MG63 (cell line): ENCODE measurements around the gene ANKK1. TPM values are rescaled to one million over a fixed set of nuclear protein-coding genes. Genes with fewer than 3 reads are reported as not detected.

Experiments
- DNase-seq: peaks from one replicate; pipeline ENCODE4 v3.0.0-alpha.2; 2020
- H3K27me3 ChIP-seq: fragments of 250-450 bp; sonication (Bioruptor Pico); 2 replicates; pipeline ENCODE4 v1.5.1; 2020; ENCODE audit warnings: mild to moderate bottlenecking, moderate library complexity
- H3K36me3 ChIP-seq: fragments of 250-450 bp; sonication (Bioruptor Pico); 2 replicates; pipeline ENCODE4 v1.5.1; 2020; ENCODE audit warnings: mild to moderate bottlenecking, moderate library complexity
- H3K4me3 ChIP-seq: fragments of 250-450 bp; sonication (Bioruptor Pico); 2 replicates; pipeline ENCODE4 v1.5.1; 2020; ENCODE audit warnings: mild to moderate bottlenecking, moderate library complexity
- H3K9me3 ChIP-seq: fragments of 250-450 bp; sonication (Bioruptor Pico); 2 replicates; pipeline ENCODE4 v1.5.1; 2020; ENCODE audit warnings: mild to moderate bottlenecking, moderate library complexity
- total RNA-seq: library from RNA; depleted of rRNA; stranded (reverse); fragments of >200 nt; shearing (Covaris generic); gene quantifications from 2 replicates; pipeline ENCODE4 v1.2.3, GENCODE V29; 2014; ENCODE audit warnings: low replicate concordance

The ANKK1 gene
- total RNA-seq, 1 experiment from 2014 or later, result not detected

GRCh38 chr11:113397821-113398220 lies 10.2 kb downstream of the ANKK1 start:
- DNase-seq, result no peak
- H3K36me3 ChIP-seq, result no peaks in the 10 kb centered on the region
- H3K4me3 ChIP-seq, result no peak overlapping the region
- H3K27me3 ChIP-seq, result no peaks in the 10 kb centered on the region
- H3K9me3 ChIP-seq, result no peaks in the 10 kb centered on the region

GRCh38 chr11:113398669-113399430 lies 11.3 kb downstream of the ANKK1 start:
- no peak for DNase-seq
- H3K27me3 ChIP-seq, result no peaks in the 10 kb centered on the region

GRCh38 chr11:113400631-113401230 lies 13.2 kb downstream of the ANKK1 start:
- Histone ChIP-seq H3K9me3 (no peaks in the 10 kb centered on the region), H3K27me3 (no peaks in the 10 kb centered on the region), H3K36me3 (no peaks in the 10 kb centered on the region), H3K4me3 (no peak overlapping the region)
- no peak for DNase-seq

More at GRCh38 chr11:113398669-113399430, 11.3 kb downstream of the ANKK1 start:
- H3K36me3 ChIP-seq, result no peaks in the 10 kb centered on the region
- H3K9me3 ChIP-seq, result no peaks in the 10 kb centered on the region
- no peak overlapping the region for H3K4me3 ChIP-seq

- peak; percentile 97 for DNase-seq
- no peaks in the 10 kb centered on the region for H3K36me3 ChIP-seq
- H3K27me3 ChIP-seq, result no peaks in the 10 kb centered on the region
- no peak overlapping the region for H3K4me3 ChIP-seq
- no peaks in the 10 kb centered on the region for H3K9me3 ChIP-seq
Observed at GRCh38 chr11:113401718-113402117, 14.1 kb downstream of the ANKK1 start.

GRCh38 chr11:113404859-113405430 lies 17.4 kb downstream of the ANKK1 start:
- Histone ChIP-seq H3K4me3 (no peak overlapping the region), H3K9me3 (no peaks in the 10 kb centered on the region), H3K27me3 (no peaks in the 10 kb centered on the region), H3K36me3 (no peaks in the 10 kb centered on the region)
- DNase-seq, result no peak

- H3K4me3 ChIP-seq, result no peak overlapping the region
- no peaks in the 10 kb centered on the region for H3K9me3 ChIP-seq
- no peaks in the 10 kb centered on the region for H3K36me3 ChIP-seq
- no peaks in the 10 kb centered on the region for H3K27me3 ChIP-seq
- DNase-seq, result no peak
Observed at GRCh38 chr11:113405724-113406478, 18.3 kb downstream of the ANKK1 start.

- Histone ChIP-seq H3K4me3 (no peak overlapping the region), H3K36me3 (no peaks in the 10 kb centered on the region), H3K9me3 (no peaks in the 10 kb centered on the region), H3K27me3 (no peaks in the 10 kb centered on the region)
- DNase-seq, result no peak
Observed at GRCh38 chr11:113407163-113407562, 19.6 kb downstream of the ANKK1 start.

- no peaks in the 10 kb centered on the region for H3K27me3 ChIP-seq
- H3K4me3 ChIP-seq, result no peak overlapping the region
- no peak for DNase-seq
- no peaks in the 10 kb centered on the region for H3K9me3 ChIP-seq
- H3K36me3 ChIP-seq, result no peaks in the 10 kb centered on the region
Observed at GRCh38 chr11:113408206-113408605, 20.6 kb downstream of the ANKK1 start.

- Histone ChIP-seq H3K27me3 (no peaks in the 10 kb centered on the region), H3K36me3 (no peaks in the 10 kb centered on the region), H3K4me3 (no peak overlapping the region), H3K9me3 (no peaks in the 10 kb centered on the region)
- no peak for DNase-seq
Observed at GRCh38 chr11:113408887-113409286, 21.3 kb downstream of the ANKK1 start.

- DNase-seq, result no peak
- H3K27me3 ChIP-seq, result no peaks in the 10 kb centered on the region
- no peak overlapping the region for H3K4me3 ChIP-seq
- no peaks in the 10 kb centered on the region for H3K36me3 ChIP-seq
- no peaks in the 10 kb centered on the region for H3K9me3 ChIP-seq
Observed at GRCh38 chr11:113409526-113409925, 21.9 kb downstream of the ANKK1 start.

- Histone ChIP-seq H3K4me3 (no peak overlapping the region), H3K27me3 (no peaks in the 10 kb centered on the region), H3K36me3 (no peaks in the 10 kb centered on the region), H3K9me3 (no peaks in the 10 kb centered on the region)
- no peak for DNase-seq
Observed at GRCh38 chr11:113410414-113411135, 23.0 kb downstream of the ANKK1 start.

GRCh38 chr11:113411536-113411935 lies 24.0 kb downstream of the ANKK1 start:
- H3K36me3 ChIP-seq, result no peaks in the 10 kb centered on the region
- DNase-seq, result no peak
- H3K9me3 ChIP-seq, result no peaks in the 10 kb centered on the region
- H3K4me3 ChIP-seq, result no peak overlapping the region
- no peaks in the 10 kb centered on the region for H3K27me3 ChIP-seq

- Histone ChIP-seq H3K9me3 (no peaks in the 10 kb centered on the region), H3K4me3 (no peak overlapping the region), H3K36me3 (no peaks in the 10 kb centered on the region), H3K27me3 (no peaks in the 10 kb centered on the region)
- no peak for DNase-seq
Observed at GRCh38 chr11:113412675-113413074, 25.1 kb downstream of the ANKK1 start.

GRCh38 chr11:113415343-113415742 lies 27.8 kb downstream of the ANKK1 start:
- no peak for DNase-seq
- H3K4me3 ChIP-seq, result no peak overlapping the region
- H3K36me3 ChIP-seq, result no peaks in the 10 kb centered on the region
- H3K9me3 ChIP-seq, result no peaks in the 10 kb centered on the region
- no peaks in the 10 kb centered on the region for H3K27me3 ChIP-seq

- Histone ChIP-seq H3K4me3 (no peak overlapping the region), H3K36me3 (no peaks in the 10 kb centered on the region), H3K27me3 (no peaks in the 10 kb centered on the region), H3K9me3 (no peaks in the 10 kb centered on the region)
- no peak for DNase-seq
Observed at GRCh38 chr11:113417428-113417827, 29.8 kb downstream of the ANKK1 start.

GRCh38 chr11:113419454-113420003 lies 31.9 kb downstream of the ANKK1 start:
- Histone ChIP-seq H3K9me3 (no peaks in the 10 kb centered on the region), H3K36me3 (no peaks in the 10 kb centered on the region), H3K27me3 (no peaks in the 10 kb centered on the region), H3K4me3 (no peak overlapping the region)
- no peak for DNase-seq
